H1 (cell line): Measurements from ENCODE around the gene CMTM3. TPM values are rescaled to one million over a fixed set of nuclear protein-coding genes. Genes with fewer than 3 reads are reported as not detected.

Source experiments
- CTCF ChIA-PET: fragments of 300-600 bp; sonication (Branson Sonifier 250); formaldehyde crosslinking; loops from one replicate; lab custom pipeline; 2021; ENCODE audit not compliant: partially characterized antibody; lab: Charles Lee
- POLR2A ChIA-PET: fragments of 300-600 bp; sonication (Branson Sonifier 250); formaldehyde crosslinking; loops from one replicate; lab custom pipeline; 2021; ENCODE audit warnings: inconsistent platforms; ENCODE audit not compliant: partially characterized antibody; lab: Charles Lee
- DNase-seq, 2 experiments: peaks; one replicate each; pipeline versions ENCODE4 v3.0.0 to v3.0.0-alpha.2; 2010 to 2022; ENCODE audit warnings: low spot score in 2 of 2, low read depth in 1 of 2, mixed read lengths in 1 of 2
- FAIRE-seq: peaks from 2 replicates; lab custom pipeline; 2011; peaks lifted over from hg19 to GRCh38; lab: Jason Lieb, UNC
- H2AFZ ChIP-seq: 2 replicates; pipeline ENCODE4 v1.8.1; 2012; ENCODE audit warnings: low read length, inconsistent platforms
- H2AK5ac ChIP-seq: 2 replicates; pipeline ENCODE4 v1.6.1; 2013; ENCODE audit warnings: low read depth, low read length
- H2BK120ac ChIP-seq: replicated peaks from 2 replicates; pipeline ENCODE3; 2013; ENCODE audit warnings: low read depth, low read length, inconsistent platforms
- H2BK12ac ChIP-seq: 2 replicates; pipeline ENCODE4 v1.6.1; 2013; ENCODE audit warnings: low read depth, low read length
- H2BK15ac ChIP-seq: 2 replicates; pipeline ENCODE4 v1.6.1; 2013; ENCODE audit warnings: low read length
- H2BK20ac ChIP-seq: 2 replicates; pipeline ENCODE4 v1.6.1; 2013; ENCODE audit warnings: low read length
- H2BK5ac ChIP-seq: 2 replicates; pipeline ENCODE4 v1.6.1; 2013; ENCODE audit warnings: low read depth, low read length
- H3K14ac ChIP-seq: 2 replicates; pipeline ENCODE4 v1.6.1; 2013; ENCODE audit warnings: inconsistent platforms; ENCODE audit not compliant: insufficient read length
- H3K18ac ChIP-seq: 2 replicates; pipeline ENCODE4 v1.6.1; 2013; ENCODE audit warnings: low read length; ENCODE audit errors: extremely low read depth
- H3K23ac ChIP-seq: 2 replicates; pipeline ENCODE4 v1.6.1; 2013; ENCODE audit warnings: inconsistent platforms; ENCODE audit not compliant: insufficient read length
- H3K23me2 ChIP-seq: 2 replicates; pipeline ENCODE4 v1.6.1; 2013; ENCODE audit warnings: low read depth, low read length
- H3K27ac ChIP-seq: 2 replicates; pipeline ENCODE4 v1.6.1; 2011; ENCODE audit warnings: low read depth, low read length, inconsistent platforms
- H3K27me3 ChIP-seq, 4 experiments: replicated peaks in 1 of 4; 1 replicate in 1 of 4; 2 replicates in 3 of 4; pipeline versions ENCODE4 v1.6.1 to v1.8.1; 2011 to 2013; ENCODE audit warnings: low read length in 3 of 4, mild to moderate bottlenecking in 3 of 4, inconsistent platforms in 2 of 4, mixed read lengths in 2 of 4, moderate library complexity in 1 of 4; ENCODE audit not compliant: control insufficient read depth in 3 of 4, insufficient read depth in 3 of 4; ENCODE audit errors: extremely low read depth in 1 of 4
- H3K36me3 ChIP-seq, 4 experiments: 2 replicates each; pipeline versions ENCODE4 v1.6.1 to v1.8.1; 2011 to 2013; ENCODE audit warnings: mild to moderate bottlenecking in 4 of 4, low read length in 3 of 4, moderate library complexity in 2 of 4, control low read depth in 1 of 4, inconsistent platforms in 1 of 4; ENCODE audit not compliant: insufficient read depth in 4 of 4, control insufficient read depth in 2 of 4
- H3K4ac ChIP-seq: replicated peaks from 2 replicates; pipeline ENCODE3; 2013; ENCODE audit warnings: low read length, low read depth, mixed read lengths, inconsistent platforms; ENCODE audit not compliant: insufficient read length
- H3K4me1 ChIP-seq, 4 experiments: replicated peaks in 1 of 4; 1 replicate in 1 of 4; 2 replicates in 3 of 4; pipeline versions ENCODE4 v1.6.1 to v1.8.1; 2011 to 2013; ENCODE audit warnings: low read length in 3 of 4, inconsistent platforms in 2 of 4, mixed read lengths in 1 of 4; ENCODE audit not compliant: insufficient read depth in 4 of 4, control insufficient read depth in 3 of 4
- H3K4me2 ChIP-seq, 2 experiments: 2 replicates each; pipeline versions ENCODE4 v1.6.1 to v1.8.1; 2011 to 2013; ENCODE audit warnings: low read depth in 2 of 2, low read length in 2 of 2, control low read depth in 1 of 2, inconsistent platforms in 1 of 2, mild to moderate bottlenecking in 1 of 2; ENCODE audit not compliant: insufficient read depth in 1 of 2
- H3K4me3 ChIP-seq, 4 experiments: fragments of 200-600, 300-600 bp in 1 of 4; sonication (generic), shearing (Covaris generic), sonication (Bioruptor Twin) in 1 of 4; 2 replicates each; pipeline versions ENCODE4 v1.5.1 to v1.8.1; 2011 to 2016; ENCODE audit warnings: low read length in 4 of 4, low read depth in 3 of 4, control low read depth in 2 of 4, inconsistent platforms in 2 of 4, mild to moderate bottlenecking in 2 of 4, mixed read lengths in 1 of 4, moderate library complexity in 1 of 4; ENCODE audit not compliant: insufficient read depth in 2 of 4; ENCODE audit errors: extremely low read depth in 1 of 4
- H3K56ac ChIP-seq: replicated peaks from 2 replicates; pipeline ENCODE3; 2013; ENCODE audit warnings: low read depth, mild to moderate bottlenecking, mixed read lengths, low read length, inconsistent platforms; ENCODE audit not compliant: insufficient read length
- H3K79me1 ChIP-seq: 2 replicates; pipeline ENCODE4 v1.6.1; 2013; ENCODE audit warnings: low read depth, low read length, control low read depth
- H3K79me2 ChIP-seq, 2 experiments: 2 replicates each; pipeline versions ENCODE4 v1.6.1 to v1.8.1; 2012 to 2013; ENCODE audit warnings: low read length in 2 of 2, mild to moderate bottlenecking in 2 of 2, inconsistent platforms in 1 of 2; ENCODE audit not compliant: insufficient read depth in 2 of 2, control insufficient read depth in 1 of 2
- H3K9ac ChIP-seq, 4 experiments: replicated peaks in 1 of 4; 1 replicate in 1 of 4; 2 replicates in 3 of 4; pipeline versions ENCODE4 v1.6.1 to v1.8.1; 2011 to 2013; ENCODE audit warnings: low read depth in 3 of 4, low read length in 3 of 4, control low read depth in 2 of 4, mild to moderate bottlenecking in 2 of 4, moderate library complexity in 2 of 4, inconsistent platforms in 1 of 4; ENCODE audit errors: extremely low read depth in 1 of 4
- H3K9me3 ChIP-seq, 2 experiments: 2 replicates each; pipeline versions ENCODE4 v1.6.1 to v1.8.1; 2012 to 2013; ENCODE audit warnings: mild to moderate bottlenecking in 2 of 2, moderate library complexity in 2 of 2, control low read depth in 1 of 2, inconsistent platforms in 1 of 2, low read depth in 1 of 2, low read length in 1 of 2, mixed read lengths in 1 of 2; ENCODE audit not compliant: insufficient read depth in 2 of 2
- H4K20me1 ChIP-seq, 2 experiments: replicated peaks in 1 of 2; 2 replicates each; pipeline versions ENCODE3 to v1.8.1; 2011 to 2013; ENCODE audit warnings: inconsistent platforms in 2 of 2, low read length in 2 of 2, mild to moderate bottlenecking in 1 of 2; ENCODE audit not compliant: insufficient read depth in 2 of 2, control insufficient read depth in 1 of 2
- H4K5ac ChIP-seq: 2 replicates; pipeline ENCODE4 v1.6.1; 2013; ENCODE audit warnings: low read length, low read depth, mixed read lengths, inconsistent platforms; ENCODE audit not compliant: insufficient read length
- H4K8ac ChIP-seq: 2 replicates; pipeline ENCODE4 v1.8.0; 2013; ENCODE audit warnings: mild to moderate bottlenecking, moderate library complexity, low read length, inconsistent platforms; ENCODE audit not compliant: insufficient read depth; ENCODE audit errors: extremely low read depth
- H4K91ac ChIP-seq: replicated peaks from 2 replicates; pipeline ENCODE3; 2013; ENCODE audit warnings: low read length, mixed read lengths, inconsistent platforms; ENCODE audit not compliant: insufficient read length
- ASH2L ChIP-seq: fragments of 200-600, 300-600 bp; sonication (generic); IDR thresholded peaks from one replicate; pipeline ENCODE4 v1.7.1; 2017; ENCODE audit warnings: low read length
- CHD2 ChIP-seq: IDR thresholded peaks from 2 replicates; pipeline ENCODE4 v1.6.1; 2012; ENCODE audit warnings: low read length, improper control_type of control experiment
- CREB1 ChIP-seq: IDR thresholded peaks from 2 replicates; pipeline ENCODE4 v1.6.1; 2012; ENCODE audit warnings: inconsistent platforms
- EGR1 ChIP-seq: IDR thresholded peaks from 2 replicates; pipeline ENCODE4 v1.6.1; 2011; ENCODE audit warnings: low read depth, low read length, borderline replicate concordance
- KDM4A ChIP-seq: IDR thresholded peaks from one replicate; pipeline ENCODE4 v1.7.1; 2012; ENCODE audit warnings: low read depth, mild to moderate bottlenecking, moderate library complexity, low read length, inconsistent platforms; ENCODE audit not compliant: severe bottlenecking
- RAD21 ChIP-seq, 2 experiments: IDR thresholded peaks in 1 of 2; conservative IDR thresholded peaks in 1 of 2; 2 replicates each; pipeline ENCODE4 v1.6.1; 2011; ENCODE audit warnings: low read depth in 2 of 2, low read length in 2 of 2, improper control_type of control experiment in 1 of 2, inconsistent platforms in 1 of 2, mild to moderate bottlenecking in 1 of 2, moderate library complexity in 1 of 2
- RBBP5 ChIP-seq: IDR thresholded peaks from 2 replicates; pipeline ENCODE4 v1.7.1; 2012; ENCODE audit warnings: low read depth, mild to moderate bottlenecking, inconsistent platforms, low read length, moderate library complexity, borderline replicate concordance
- SAP30 ChIP-seq: fragments of 300-600 bp; sonication (generic); IDR thresholded peaks from 2 replicates; pipeline ENCODE4 v1.7.1; 2012; ENCODE audit warnings: low read length, moderate library complexity, mild to moderate bottlenecking, inconsistent platforms; ENCODE audit not compliant: insufficient read depth, insufficient replicate concordance
- SRF ChIP-seq: IDR thresholded peaks from 2 replicates; pipeline ENCODE4 v1.6.1; 2011; ENCODE audit warnings: mild to moderate bottlenecking, low read depth, low read length, moderate library complexity
- TBP ChIP-seq: IDR thresholded peaks from 2 replicates; pipeline ENCODE4 v1.6.1; 2011; ENCODE audit warnings: low read depth, low read length, improper control_type of control experiment
- WGBS, 2 experiments: shearing (Covaris generic) in 1 of 2; methylation state at CpG; one replicate each; pipeline versions ENCODE4 v1.1.6 to v1.1.7; 2013 to 2015; ENCODE audit warnings: low lambda C conversion rate in 2 of 2, mixed read lengths in 2 of 2, inconsistent platforms in 1 of 2, low coverage in 1 of 2, missing lambda C conversion rate in 1 of 2; ENCODE audit not compliant: insufficient replicate concordance in 2 of 2, insufficient coverage in 1 of 2, insufficient read length in 1 of 2; ENCODE audit errors: extremely low coverage in 1 of 2, missing lambda C conversion rate in 1 of 2; 5-methylcytosine and 5-hydroxymethylcytosine counted together
- polyA plus RNA-seq, 7 experiments: library from polyadenylated mRNA; depleted of rRNA in 3 of 7; stranded (reverse) in 5 of 7; unstranded in 2 of 7; fragments of >200 nt in 5 of 7; fragments of 200-250 nt in 2 of 7; gene quantifications; 1 replicate in 5 of 7; 2 replicates in 1 of 7; 4 replicates in 1 of 7; pipeline versions ENCODE4 v1.2.1 to v1.2.3, GENCODE V29; 2011 to 2013; ENCODE audit warnings: missing spikeins in 2 of 7, mixed read lengths in 2 of 7
- total RNA-seq: library from RNA; stranded (reverse); fragmentation: NEBNext Ultra II Directional; extraction: Animal tissue kit (Norgen Biotek cat#: 25700); gene quantifications from 2 replicates; pipeline ENCODE4 v1.2.1, GENCODE V29; 2021
- TF ChIP-seq, protein P1 (sequence below): IDR thresholded peaks from 2 replicates; pipeline ENCODE4 v1.6.1; 2012; ENCODE audit warnings: inconsistent platforms

The CMTM3 gene
- total and polyA plus RNA-seq, 2 of the 8 experiments (the other 6 are each of a cell fraction or from before 2014, with no cell fraction given) = 24.7 to 24.8 TPM

DNA sequence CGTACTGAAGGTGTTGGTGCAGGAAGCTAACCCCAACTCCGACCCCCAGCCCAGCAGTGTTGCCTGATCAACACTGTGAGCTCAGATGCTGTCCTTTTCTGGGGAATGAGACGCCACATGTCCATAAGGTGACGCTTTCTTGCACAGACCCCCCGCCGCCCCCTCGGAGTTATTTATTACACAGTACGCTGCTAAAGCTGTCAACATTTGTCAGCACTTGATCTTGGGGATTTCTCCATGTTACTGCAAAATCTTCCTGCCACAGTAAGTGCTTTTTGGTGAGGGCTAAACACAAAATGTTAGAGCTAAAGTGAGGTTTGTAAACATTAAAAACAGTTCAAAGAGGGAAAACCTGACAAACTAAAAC is 15.9 kb downstream of the CMTM3 start:
- POLR2A ChIA-PET = interaction anchor here (0.9 to 1.2 kb wide), 2 partner anchors 12 to 18 kb away, joined by 3 to 6 read pairs; no protein-coding TSS in a partner anchor
- 95% methylated on average over 8 of the region's 8 CpGs; no CpG with 5 or more reads in 1 of the 2 experiments for WGBS, 2 experiments

More for the DNA sequence above, 15.9 kb downstream of the CMTM3 start:
- Histone ChIP-seq H3K27ac (no peak overlapping the region), H4K5ac (no peak overlapping the region), H2BK20ac (no peak overlapping the region), H2BK12ac (no peak overlapping the region), H3K56ac (no peak overlapping the region), H3K79me1 (no peaks in the 10 kb centered on the region; the same call in 1 of the 2 replicates), H4K91ac (no peak overlapping the region), H2BK5ac (no peak overlapping the region), H3K23ac (no peak overlapping the region), H3K36me3 (peaks cover 3 to 32% (median 6%) of the 10 kb centered on the region in 4 experiments; a peak in 4 of 8 replicates), H3K4me3 (no peak overlapping the region), H3K18ac (no peak overlapping the region), H3K14ac (no peak overlapping the region), H3K9me3 (no peaks in the 10 kb centered on the region), H2BK120ac (no peak overlapping the region), H3K4me2 (no peak overlapping the region), H3K4ac (no peak overlapping the region), H2BK15ac (no peak overlapping the region), H3K23me2 (no peaks in the 10 kb centered on the region), H3K4me1 (peaks cover 3 to 14% (median 8%) of the 10 kb centered on the region in 4 experiments), H2AFZ (no peak overlapping the region), H4K20me1 (peaks cover 4 to 10% of the 10 kb centered on the region in 2 experiments), H3K27me3 (no peaks in the 10 kb centered on the region), H4K8ac (no peak overlapping the region; the same call in 1 of the 2 replicates), H3K79me2 (no peaks in the 10 kb centered on the region), H2AK5ac (no peak overlapping the region), H3K9ac (no peak overlapping the region)
- no peak for DNase-seq
- no peak for FAIRE-seq
- TF ChIP-seq EGR1 (no peak), SAP30 (no peak), KDM4A (no peak), SRF (no peak), RAD21 (IDR thresholded peaks at IDR 0.05 in 1 of 2, conservative IDR thresholded peaks at IDR 0.05 in 1 of 2; ENCODE audit: low read depth in 2 of 2, low read length in 2 of 2) (no peak), CHD2 (no peak), RBBP5 (no peak), TBP (no peak), ASH2L (no peak), CREB1 (no peak)
- TF ChIP-seq, protein P1, sequence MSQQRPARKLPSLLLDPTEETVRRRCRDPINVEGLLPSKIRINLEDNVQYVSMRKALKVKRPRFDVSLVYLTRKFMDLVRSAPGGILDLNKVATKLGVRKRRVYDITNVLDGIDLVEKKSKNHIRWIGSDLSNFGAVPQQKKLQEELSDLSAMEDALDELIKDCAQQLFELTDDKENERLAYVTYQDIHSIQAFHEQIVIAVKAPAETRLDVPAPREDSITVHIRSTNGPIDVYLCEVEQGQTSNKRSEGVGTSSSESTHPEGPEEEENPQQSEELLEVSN = no peak
- CTCF ChIA-PET = interaction anchor here (1.1 to 4.6 kb wide), 3 partner anchors 12 to 31 kb away, joined by 3 to 44 read pairs (median 12); no protein-coding TSS in a partner anchor
